Activated gamma-delta T cell treated with Interleukin-2 at 50 U/mL for 16 hours (primary cell): Measurements from ENCODE around the gene HGF.

Experiments used
- DNase-seq: peaks from one replicate; pipeline ENCODE4 v3.0.0-alpha.2; 2020

HGF gene

DNA sequence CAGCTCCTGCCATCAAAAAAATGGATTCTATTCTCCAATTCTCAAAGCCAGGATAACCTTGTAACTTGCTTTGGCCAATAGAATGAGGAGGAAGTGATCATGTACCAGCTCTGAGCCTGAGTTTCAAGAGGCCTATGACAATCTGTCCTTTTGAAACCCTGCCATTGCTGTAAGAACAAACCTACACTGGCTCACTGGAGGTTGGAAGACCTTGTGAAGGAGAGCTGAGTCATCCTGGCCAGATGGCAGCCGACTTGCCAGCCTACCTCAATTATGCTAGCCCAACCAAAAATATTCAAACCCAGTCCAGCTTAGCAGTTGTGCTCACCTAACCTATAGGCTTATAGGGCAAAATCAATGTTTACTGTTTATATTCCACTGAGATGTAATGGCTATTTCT, 93.0 kb downstream of the HGF start:
- DNase-seq, result no peak

DNA sequence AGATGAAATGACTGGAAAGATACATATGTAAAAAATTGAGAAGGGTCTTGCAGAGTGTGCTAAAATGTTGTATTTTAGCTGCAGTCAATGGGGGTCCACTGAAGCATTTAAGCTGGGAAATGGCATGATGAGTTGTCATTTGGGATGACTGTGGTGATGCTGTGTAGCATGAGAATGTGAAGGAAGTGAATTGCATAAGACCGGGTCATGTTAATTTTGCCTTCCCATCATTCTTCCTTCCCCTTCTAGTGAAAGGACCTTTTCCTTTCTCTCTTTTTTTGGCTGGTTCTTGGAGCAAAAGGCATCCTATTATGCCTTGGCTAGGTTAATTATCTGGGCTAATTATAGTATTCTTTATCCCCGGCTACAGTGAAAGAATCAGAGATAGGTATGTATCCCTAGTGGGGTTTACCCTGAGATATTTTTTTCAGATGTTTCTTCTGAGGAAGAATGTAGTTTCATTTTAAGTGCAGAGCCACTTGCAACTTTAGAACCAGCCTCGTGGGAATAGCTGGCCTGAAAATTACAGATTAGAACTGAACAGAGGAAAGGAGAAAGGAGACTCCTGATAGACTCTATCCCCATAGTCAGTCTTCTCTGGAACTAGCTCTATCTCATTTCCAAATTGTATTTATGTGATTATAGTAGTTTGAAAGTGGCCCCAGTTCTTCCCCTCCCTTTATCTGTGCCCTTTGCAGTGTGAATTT, 93.6 kb downstream of the HGF start:
- DNase-seq, result no peak

DNA sequence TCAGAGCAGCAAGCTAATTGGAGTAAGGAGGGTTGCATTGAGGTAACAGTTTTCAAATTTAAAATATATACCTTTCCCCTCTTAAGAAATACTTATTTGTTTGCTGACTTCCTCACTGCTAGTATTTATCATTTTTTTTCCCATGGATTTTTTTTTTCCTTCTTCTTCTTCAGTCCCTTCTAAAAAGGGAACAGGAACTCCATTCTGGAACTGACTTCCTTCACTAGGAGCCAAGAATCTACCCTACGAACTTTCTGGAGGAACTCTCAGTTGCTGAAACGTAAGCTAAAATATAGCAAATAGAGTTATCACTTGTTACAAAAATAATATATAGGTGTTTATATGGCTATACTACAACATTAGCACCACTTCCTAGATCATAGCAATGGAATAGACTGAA, 95.4 kb downstream of the HGF start:
- DNase-seq, result no peak

DNA sequence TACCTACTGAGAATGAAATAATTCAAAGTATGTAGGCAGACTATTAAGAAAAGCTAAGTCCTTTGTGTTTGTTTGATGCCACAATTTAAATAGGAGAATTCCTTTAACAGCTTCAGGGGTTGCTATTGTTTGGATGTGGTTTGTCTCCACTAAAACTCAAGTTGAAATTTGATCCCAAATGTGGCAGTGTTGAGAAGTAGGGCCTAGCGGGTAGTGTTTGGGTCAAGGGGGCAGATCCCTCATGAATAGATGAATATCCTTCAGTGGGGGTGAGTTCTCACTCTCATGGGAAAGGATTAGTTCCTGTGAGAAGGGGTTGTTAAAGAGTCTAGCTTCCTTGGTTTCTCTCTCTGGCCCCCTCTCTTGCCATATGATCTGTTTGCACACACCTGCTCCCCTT, 97.0 kb downstream of the HGF start:
- DNase-seq, result no peak

DNA sequence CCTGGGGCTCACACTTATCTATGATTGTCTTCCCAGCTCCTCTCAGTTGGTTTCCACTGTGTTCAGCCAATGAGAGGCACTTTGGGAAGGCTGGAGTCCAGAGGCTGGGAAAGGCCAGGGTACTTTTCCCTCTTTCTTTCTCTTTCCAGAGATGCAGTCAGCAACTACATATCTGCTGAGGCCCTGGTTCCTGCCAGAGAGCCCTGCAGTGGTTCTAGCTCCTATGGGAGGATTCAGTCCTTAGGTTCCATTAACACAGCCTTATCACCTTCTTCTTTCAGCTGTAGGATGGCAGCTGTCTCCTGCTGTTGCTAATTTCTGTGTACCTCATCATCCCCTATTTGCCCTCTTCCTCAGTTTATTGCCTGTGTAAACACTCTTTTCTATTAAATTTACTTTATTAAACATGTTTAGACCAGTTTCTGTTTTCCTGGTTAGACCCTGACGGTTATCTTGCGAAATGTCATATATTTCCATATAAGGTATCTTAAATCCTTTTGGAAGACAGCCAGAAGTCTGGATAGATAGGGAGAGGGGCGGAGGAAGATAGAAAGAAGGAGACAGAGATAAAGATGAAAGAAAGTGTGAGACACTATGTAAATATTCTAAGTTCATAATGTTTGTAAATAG, 100.3 kb downstream of the HGF start:
- no peak for DNase-seq

DNA sequence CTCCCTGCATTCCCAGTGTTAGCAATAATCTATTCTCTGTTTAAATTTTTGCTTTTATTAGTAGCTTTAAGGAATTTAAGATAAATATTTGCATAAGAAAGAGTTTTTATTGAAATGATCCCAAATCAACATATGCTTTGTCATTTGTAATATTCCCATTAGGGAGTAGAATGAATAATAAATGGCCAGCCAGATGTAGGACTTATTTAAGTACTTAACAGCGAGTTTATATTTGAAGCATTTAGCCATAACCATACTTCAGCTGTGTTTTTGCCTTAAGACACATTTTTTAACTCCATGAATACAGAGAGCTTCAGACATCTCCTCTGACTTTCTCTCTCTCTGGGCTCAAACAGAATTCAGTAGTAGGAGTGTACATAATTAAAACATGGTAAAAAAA, 103.6 kb downstream of the HGF start:
- DNase-seq, result no peak

DNA sequence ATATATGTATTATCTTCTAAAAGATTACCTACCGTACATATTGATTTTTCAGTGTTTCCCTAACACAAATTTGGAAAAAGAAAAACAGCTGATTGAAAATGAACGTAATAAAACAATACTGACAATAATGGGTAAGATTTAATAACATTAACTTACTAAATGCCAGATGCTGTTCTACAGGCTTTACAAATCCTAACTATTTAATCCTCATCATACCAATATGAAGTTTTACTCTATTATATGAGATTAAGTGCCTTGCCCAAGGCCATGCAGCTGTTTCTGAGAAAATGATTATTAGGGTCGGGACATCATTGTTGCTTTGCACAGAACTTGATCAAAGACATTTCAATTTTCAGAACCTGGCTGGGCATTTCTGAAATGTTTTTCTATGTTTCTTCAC, 104.6 kb downstream of the HGF start:
- DNase-seq, result no peak

DNA sequence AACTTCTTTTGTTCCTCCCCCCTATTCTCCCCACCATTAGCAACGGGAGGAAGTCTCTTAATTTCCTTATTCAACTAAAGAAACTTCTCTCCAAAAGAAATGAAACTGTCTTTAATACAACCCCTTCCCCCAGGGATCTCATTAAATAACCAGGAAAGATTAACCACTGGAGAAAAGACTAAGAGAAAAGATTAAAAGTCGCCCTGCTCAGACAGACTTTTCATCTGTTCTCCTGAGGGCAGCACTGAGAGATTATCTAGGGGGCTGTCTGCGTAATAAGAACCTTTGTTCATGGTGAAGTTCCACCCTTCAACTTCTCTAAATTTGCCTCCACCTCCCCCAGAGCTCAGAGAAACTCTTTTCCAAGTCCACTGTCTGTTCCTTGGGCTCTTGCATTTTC, 105.5 kb downstream of the HGF start:
- no peak for DNase-seq

DNA sequence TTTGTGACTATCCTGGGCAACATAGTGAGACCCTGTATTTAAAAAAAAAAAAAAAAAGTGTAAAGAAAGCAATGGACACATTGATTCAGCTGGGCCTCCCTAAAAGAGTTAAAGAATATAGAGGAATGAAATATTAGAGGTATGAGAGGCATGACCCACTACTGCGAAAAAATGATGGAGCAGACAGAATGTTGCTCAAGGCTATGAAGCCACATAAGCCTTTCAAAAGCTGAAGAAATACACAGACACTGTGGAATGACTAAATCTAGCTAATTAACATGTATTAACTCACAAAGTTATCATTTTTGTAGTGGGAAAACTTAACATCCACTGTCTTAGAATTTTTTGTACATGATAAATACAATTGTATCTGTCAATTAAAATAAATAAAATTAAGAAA, 107.3 kb downstream of the HGF start:
- no peak for DNase-seq

DNA sequence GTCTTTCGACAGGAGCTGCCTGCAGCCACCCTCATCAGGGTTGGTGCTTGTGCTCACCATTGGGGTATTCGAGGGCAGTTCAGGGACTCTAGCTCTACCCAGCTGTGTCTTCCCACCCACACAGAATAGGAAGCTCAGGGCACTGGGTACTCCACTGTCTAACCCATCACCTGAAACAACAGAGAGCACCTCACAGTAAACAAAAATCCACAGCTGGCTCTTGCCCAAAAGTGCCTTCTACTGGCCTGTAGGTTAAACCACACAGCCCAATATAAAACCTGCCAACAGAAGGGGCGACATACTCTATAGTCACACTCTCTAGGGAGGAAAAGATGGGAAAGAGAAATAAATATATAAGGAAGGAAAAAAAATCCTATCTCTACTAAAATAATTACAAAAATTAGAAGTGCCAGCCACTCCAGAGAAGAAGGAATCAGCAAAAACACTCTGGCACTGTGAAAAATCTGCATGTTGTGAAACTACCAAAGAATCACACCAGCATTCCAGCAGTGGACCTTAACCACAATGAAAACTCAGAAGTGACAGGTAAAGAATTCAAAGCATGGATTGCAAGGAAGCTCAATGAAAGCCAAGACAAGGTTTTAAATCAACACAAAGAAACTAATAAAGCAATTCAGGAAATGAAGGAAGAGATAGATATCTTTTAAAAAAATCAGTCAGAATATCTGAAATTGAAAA, 110.0 kb downstream of the HGF start:
- DNase-seq, result no peak

DNA sequence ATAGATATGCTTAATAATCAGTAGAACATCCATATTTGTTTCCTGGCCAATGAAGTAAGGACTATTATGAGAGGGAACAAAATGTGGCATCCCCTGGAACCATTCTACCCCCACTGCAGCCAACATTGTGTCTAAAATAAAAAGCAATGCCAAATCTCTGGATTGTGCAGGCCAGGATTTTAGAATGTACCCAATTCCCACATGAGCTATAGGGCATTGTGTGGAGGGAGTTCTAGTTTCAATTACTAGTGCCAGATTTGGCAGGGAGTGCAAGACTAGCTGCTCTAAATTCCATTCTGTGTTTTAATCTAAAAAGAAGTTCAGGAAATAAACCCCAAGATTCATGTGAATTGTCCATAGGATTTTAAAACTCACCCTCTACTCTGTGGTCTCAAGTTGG, 112.3 kb downstream of the HGF start:
- DNase-seq, result no peak

DNA sequence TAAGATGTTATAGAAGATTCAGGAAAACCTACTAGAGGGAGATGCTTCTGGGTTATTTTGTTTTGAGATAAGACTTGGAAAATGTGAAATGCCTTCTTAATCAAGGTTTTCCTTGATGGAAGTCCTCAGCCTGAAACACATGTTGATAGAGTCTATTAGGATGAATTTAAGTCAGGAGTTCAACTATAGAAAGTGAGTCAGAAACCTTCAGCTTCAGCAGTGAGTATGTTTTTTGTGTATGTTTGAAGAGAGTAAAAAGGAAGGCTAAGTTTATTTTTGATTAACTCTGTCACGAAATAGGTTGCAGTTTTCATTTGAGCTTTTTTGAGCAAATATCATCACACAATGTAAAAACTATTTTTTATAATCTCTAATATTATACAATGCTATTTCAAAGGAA, 114.6 kb downstream of the HGF start:
- no peak for DNase-seq

DNA sequence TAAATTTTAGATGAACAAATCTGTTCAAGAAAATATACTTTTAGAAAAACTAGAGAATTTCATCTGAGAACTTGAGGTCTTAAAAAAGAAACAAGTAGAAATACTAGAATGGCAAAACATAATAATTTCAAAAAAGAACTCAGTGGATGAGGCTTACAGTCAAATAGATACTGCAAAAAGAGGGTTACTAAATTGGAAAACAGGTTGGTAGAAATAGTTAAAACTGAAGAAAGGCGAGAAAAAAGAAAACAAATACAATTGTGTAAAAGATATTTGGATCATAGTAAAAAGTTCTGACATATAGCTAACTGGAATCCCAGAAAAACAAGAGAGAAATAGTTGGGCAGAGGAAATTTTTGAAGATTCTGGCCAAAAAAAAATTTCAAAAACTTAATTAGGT, 117.6 kb downstream of the HGF start:
- DNase-seq, result no peak
